Astrocyte of the spinal cord (primary cell): ENCODE results near the gene LY6G5C.
"Not testable (repeated sequence)": the region's sequence is repeated elsewhere in the genome, so short reads cannot be mapped to it uniquely, and the experiment has no call there.

ENCODE experiments used
- DNase-seq: peaks from one replicate; pipeline ENCODE4 v3.0.0; 2011; ENCODE audit warnings: low read depth, low spot score
- H3K4me3 ChIP-seq: 2 replicates; pipeline ENCODE4 v1.5.1; 2011; ENCODE audit warnings: low read depth, mild to moderate bottlenecking, low read length, moderate library complexity
- CTCF ChIP-seq: IDR thresholded peaks from 2 replicates; pipeline ENCODE4 v1.5.1; 2012; ENCODE audit warnings: low read depth, mild to moderate bottlenecking, low read length, inconsistent platforms
- in situ Hi-C: cut with HindIII; loops from 2 replicates; pipeline ENCODE4 v1.10.0; 2017; ENCODE audit warnings: low sequenced_read_pairs

LY6G5C gene

GRCh38 chr6:31713991-31714684 is 33.3 kb upstream of the LY6G5C start:
- DNase-seq: no peak
- in situ Hi-C loops: no loop called here
- no peak for TF ChIP-seq CTCF
- H3K4me3 ChIP-seq: no peak overlapping the region

- in situ Hi-C loops: no loop called here
- no peak for TF ChIP-seq CTCF
- no peak for DNase-seq
- no peak overlapping the region for H3K4me3 ChIP-seq
These were observed 32.6 kb upstream of the LY6G5C start for GRCh38 chr6:31713465-31713864.

- no peak for TF ChIP-seq CTCF
- no peak for DNase-seq
- in situ Hi-C loops: no loop called here
- no peak overlapping the region for H3K4me3 ChIP-seq
These were observed 31.4 kb upstream of the LY6G5C start for GRCh38 chr6:31712296-31712695.

GRCh38 chr6:31711233-31711632 is 30.4 kb upstream of the LY6G5C start:
- H3K4me3 ChIP-seq: no peak overlapping the region
- no peak for DNase-seq
- TF ChIP-seq CTCF: no peak
- in situ Hi-C loops: no loop called here

- in situ Hi-C loops: no loop called here
- no peak for DNase-seq
- no peak for TF ChIP-seq CTCF
- H3K4me3 ChIP-seq: no peak overlapping the region
These were observed 29.8 kb upstream of the LY6G5C start for GRCh38 chr6:31710523-31711219.

- DNase-seq, H3K4me3 ChIP-seq, in situ Hi-C loops: not testable (repeated sequence)
These were observed 28.3 kb upstream of the LY6G5C start for GRCh38 chr6:31709157-31709556.

GRCh38 chr6:31708224-31708623 is 27.4 kb upstream of the LY6G5C start:
- no peak for TF ChIP-seq CTCF
- H3K4me3 ChIP-seq: no peak overlapping the region
- DNase-seq: no peak
- in situ Hi-C loops: no loop called here
